Cardiac fibroblast (primary cell): ENCODE data around the gene CLSTN2.

Experiments used
- DNase-seq, 2 donors: peaks; one replicate each; pipeline versions ENCODE4 v3.0.0 to v3.0.0-alpha.2; 2010; ENCODE audit warnings: low read depth in 2 of 2
- H3K4me3 ChIP-seq, 2 donors: replicated peaks in 1 of 2; 1 replicate in 1 of 2; 2 replicates in 1 of 2; pipeline ENCODE4 v1.5.1; 2011; ENCODE audit warnings: low read depth in 2 of 2, low read length in 2 of 2, mild to moderate bottlenecking in 2 of 2, moderate library complexity in 1 of 2
- TF ChIP-seq, protein P1 (sequence below): IDR thresholded peaks from one replicate; pipeline ENCODE4 v1.5.1; 2011; ENCODE audit warnings: low read depth, mild to moderate bottlenecking, low read length, inconsistent platforms

CLSTN2 gene

DNA sequence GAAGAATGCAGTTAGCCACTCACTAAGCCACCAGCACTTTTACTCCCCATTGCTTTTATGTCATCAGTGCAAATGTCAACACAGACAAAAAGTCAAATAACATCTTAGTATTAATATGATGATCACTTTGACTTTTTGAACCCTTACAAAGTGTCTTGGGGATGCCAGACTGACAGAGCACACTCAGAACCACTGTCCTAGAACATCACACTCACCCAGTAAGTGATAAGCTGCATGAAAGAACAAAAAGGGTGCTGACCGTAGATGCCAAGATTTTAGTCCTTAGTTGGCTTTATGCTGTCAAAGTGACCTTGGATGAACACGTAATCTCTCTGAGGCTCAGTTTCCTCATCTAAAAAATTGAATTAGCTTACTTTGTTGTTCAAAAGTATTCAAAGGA is 463.4 kb downstream of the CLSTN2 start:
- DNase-seq, result no peak
- TF ChIP-seq, protein P1, sequence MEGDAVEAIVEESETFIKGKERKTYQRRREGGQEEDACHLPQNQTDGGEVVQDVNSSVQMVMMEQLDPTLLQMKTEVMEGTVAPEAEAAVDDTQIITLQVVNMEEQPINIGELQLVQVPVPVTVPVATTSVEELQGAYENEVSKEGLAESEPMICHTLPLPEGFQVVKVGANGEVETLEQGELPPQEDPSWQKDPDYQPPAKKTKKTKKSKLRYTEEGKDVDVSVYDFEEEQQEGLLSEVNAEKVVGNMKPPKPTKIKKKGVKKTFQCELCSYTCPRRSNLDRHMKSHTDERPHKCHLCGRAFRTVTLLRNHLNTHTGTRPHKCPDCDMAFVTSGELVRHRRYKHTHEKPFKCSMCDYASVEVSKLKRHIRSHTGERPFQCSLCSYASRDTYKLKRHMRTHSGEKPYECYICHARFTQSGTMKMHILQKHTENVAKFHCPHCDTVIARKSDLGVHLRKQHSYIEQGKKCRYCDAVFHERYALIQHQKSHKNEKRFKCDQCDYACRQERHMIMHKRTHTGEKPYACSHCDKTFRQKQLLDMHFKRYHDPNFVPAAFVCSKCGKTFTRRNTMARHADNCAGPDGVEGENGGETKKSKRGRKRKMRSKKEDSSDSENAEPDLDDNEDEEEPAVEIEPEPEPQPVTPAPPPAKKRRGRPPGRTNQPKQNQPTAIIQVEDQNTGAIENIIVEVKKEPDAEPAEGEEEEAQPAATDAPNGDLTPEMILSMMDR, result no peak
- no peak overlapping the region for H3K4me3 ChIP-seq

DNA sequence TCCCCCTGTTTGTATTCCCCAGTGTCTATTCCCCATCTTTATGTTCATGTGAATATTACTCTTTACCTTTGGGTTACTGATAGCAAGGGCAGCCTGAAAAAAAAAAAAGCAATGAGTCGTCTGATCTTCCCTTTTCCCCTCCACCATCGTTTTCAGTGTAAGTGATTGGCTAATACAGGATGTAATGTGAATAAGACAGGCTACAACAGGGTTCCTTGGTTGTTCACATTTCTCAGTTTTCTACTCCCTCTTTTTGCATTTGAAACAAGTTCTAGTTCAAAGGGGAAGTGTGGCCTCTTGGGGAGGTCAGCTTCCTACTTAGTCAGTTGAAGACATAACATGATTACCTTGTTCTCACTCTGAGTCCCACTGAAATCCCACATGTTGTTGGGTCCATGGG is 464.9 kb downstream of the CLSTN2 start:
- TF ChIP-seq, protein P1, result no peak
- H3K4me3 ChIP-seq, result no peak overlapping the region
- DNase-seq, result no peak

DNA sequence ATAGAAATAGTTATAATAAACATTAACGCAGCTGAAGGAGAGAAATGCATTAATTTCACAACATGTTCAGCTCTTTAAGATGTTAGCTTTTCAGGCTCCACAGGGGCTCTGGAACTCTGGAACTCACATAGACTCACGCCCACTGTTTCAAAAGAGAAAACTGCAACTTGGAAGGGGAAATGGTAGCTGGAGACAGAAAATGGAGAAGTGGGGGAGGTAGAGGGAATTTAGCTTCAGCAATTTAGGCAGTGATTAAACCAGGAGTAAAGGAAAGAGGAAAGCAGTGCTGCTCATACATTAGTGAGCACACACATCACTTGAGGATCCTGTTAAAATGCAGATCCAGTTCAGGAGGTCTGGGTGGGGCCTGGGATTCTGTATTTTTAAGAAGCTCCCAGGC is 468.1 kb downstream of the CLSTN2 start:
- TF ChIP-seq, protein P1, result no peak
- no peak overlapping the region for H3K4me3 ChIP-seq
- no peak for DNase-seq

DNA sequence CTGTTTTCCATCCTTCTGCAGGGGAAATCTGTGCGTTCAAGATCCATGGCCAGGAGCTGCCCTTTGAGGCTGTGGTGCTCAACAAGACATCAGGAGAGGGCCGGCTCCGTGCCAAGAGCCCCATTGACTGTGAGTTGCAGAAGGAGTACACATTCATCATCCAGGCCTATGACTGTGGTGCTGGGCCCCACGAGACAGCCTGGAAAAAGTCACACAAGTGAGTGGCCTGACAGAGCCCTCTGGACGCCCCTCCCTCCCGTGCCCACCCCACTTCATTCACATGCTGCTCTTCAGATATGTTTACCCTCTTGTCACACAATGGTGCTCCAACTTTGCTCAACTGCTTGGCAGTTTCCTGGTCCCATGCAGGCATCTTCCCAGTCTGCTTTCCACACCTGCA is 468.6 kb downstream of the CLSTN2 start:
- DNase-seq, result no peak
- TF ChIP-seq, protein P1, result no peak
- H3K4me3 ChIP-seq, result no peak overlapping the region

DNA sequence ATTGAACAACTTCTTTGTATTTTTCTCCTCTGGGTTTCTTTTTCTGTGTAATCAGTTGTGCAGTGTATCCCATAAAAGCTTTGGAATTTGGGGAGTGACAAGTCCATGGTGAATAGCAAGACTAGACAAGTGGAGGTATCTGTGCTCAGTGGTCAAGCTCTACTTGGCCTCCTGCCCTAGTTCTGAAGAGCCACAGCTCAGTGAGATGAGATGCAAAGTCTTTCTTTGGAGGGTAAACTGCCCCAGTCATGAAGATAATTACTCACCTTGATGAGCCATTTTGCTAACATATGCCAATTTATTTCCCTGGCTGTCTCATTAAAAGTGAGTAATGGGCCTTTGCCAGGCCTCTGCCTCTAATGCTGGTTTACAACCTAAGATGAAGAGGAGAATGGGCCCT is 471.7 kb downstream of the CLSTN2 start:
- TF ChIP-seq, protein P1, result no peak
- H3K4me3 ChIP-seq, result no peak overlapping the region
- no peak for DNase-seq

DNA sequence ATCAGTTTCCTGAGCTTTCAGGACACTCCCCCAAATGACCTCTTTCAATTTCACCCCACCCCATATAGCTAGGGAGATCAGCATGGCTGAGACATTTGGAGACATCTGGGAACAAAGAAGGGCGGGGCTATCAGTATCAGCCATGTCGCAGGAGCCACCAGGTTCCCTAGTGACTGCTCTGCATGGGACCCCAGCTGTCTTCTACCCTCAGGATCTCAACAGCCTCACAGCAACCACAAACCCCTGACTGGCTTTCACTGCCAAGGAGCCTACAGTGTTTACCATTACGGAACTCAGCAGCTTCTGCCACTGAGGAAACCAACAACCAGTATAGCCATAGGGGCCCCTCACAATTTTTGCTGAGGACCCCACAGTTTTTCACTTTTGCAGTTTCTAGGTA is 473.3 kb downstream of the CLSTN2 start:
- TF ChIP-seq, protein P1, result no peak
- no peak for DNase-seq
- H3K4me3 ChIP-seq, result no peak overlapping the region

DNA sequence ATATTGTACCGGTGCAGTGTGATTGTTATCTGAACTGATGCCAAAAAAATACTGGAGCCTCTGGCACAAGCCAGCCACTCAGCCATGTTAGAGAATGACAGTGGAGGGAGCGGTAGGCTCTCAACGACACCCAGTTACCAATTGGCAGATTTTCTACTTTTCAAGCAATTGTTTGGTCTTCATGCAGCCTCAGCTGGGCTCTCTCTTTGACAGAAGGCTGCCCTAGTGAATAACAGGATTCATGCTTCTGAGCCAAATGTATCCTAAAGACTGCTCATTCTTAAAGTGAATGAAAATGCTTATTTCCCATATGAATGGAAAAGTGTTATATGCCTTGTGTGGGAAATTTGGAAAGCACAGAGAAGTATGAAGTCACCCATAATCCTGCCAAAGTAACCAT is 481.7 kb downstream of the CLSTN2 start:
- no peak for DNase-seq
- no peak overlapping the region for H3K4me3 ChIP-seq
- TF ChIP-seq, protein P1, result no peak
